HS-27A (cell line): ENCODE results near the gene IREB2.

ENCODE experiments used
- DNase-seq: peaks from one replicate; pipeline ENCODE4 v3.0.0-alpha.2; 2012; ENCODE audit warnings: low read depth, missing footprints

IREB2 gene

DNA sequence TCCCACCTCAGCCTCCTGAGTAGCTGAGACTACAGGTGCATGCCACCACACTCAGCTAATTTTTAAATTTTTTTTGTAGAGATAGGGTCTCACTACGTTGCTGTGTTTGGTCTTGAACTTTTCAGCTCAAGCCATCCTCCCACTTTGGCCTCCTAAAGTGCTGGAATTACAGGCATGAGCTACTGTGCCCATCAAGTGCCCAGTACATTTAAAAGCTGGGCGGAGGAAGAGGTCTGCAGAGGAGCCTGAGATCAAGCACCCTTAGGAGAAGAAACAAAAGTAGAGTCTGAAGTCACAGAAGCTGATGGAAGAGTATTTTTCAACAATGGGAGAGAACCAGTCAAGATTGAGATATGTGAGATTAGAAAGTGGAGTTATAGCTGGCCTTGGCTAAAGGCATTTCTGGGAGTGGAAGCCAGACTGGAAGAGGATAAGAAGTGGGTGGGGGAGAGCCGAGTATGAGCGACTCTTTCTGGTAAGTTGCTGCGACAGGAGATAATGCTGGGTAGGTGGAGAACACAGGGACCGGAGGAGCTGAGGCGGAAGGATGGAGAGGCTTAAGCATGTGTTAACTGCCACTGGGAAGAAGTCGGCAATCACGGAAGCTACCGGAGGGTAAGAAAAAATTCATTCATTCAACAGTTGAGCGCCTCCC lies 782 bp upstream of the IREB2 start:
- no peak for DNase-seq

GRCh38 chr15:78438619-78439285 lies 736 bp downstream of the IREB2 start:
- no peak for DNase-seq

DNA sequence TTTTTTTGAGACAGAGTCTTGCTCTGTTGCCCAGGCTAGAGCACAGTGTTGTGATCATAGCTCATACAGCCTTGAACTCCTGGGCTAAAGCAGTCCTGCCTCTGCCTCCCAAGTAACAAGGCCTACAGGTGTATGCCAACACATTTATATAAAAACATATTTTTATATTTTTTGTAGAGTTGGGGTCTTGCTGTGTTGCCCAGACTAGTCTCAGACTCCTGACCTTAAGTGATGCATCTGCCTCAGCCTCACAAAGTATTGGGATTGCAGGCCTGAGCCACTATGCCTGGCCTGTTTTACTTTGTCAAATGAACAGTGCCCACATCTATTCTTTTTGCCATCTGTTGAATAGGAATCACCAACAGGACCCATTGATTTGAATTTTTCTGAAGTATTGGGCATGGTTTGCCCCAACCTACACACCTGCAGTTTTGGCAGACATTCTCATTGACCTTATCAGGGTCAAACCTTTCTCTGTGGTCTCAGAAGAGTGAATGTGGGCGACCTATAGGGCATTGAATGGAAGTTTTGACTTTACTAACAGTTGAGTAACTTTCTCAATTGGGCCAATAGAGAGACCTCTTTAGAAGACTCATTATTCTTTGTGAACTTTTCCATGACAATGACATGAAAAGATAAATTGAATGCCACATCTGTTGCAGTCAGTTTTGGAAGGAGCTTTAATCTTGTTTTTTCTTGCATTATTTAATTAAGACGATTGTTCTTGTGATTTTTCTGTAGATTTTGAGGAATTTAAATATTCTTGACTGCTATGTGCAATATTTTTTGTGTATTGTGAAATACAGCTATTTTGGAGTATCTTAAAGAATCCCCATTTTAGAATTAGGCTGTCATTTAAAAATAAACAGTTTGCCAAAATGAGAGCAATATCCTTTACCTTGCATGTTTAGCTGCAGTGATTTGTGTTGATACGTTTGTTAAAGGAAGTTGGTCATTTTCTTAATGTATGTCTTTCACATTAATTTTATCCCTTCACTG lies 2.7 kb downstream of the IREB2 start:
- no peak for DNase-seq

GRCh38 chr15:78444255-78444654 lies 6.2 kb downstream of the IREB2 start:
- no peak for DNase-seq

DNA sequence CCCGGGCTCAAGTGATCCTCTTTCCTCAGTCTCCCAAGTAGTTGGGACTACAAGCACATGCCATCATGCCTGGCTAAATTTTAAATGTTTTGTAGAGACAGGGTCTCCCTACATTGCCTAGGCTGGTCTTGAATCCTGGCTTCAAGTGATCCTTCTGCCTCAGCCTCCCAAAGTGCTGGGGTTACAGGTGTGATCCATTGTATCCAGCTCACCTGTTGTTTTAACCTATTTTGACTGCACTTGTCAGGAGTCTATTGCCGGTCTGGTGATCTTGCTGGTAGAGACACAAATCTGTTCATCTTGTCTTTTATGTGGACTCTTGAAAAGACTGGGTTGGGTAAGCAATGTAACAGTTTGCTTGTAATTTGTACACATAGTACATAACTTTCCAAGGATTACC lies 7.9 kb downstream of the IREB2 start:
- no peak for DNase-seq

DNA sequence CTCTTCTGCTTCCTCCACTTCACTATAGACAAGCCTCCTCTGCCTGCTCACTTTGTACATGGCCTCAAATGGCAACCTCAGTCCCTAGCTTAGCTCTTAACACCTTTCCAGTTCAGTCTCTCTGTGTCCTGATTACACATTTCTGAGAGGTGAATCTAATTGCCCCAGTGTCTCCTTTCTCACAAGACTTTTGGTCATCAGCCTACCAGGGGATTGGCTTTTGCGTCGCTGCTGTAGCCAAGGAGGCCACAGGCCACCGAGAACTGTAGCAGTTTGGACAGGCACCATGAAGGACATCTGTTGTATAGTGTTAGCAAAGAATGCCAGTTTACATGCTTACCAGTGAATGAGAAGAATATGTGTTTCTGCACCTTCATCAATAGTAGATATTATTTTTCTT lies 8.5 kb downstream of the IREB2 start:
- DNase-seq, result no peak

GRCh38 chr15:78448441-78449219 lies 10.6 kb downstream of the IREB2 start:
- DNase-seq, result no peak

DNA sequence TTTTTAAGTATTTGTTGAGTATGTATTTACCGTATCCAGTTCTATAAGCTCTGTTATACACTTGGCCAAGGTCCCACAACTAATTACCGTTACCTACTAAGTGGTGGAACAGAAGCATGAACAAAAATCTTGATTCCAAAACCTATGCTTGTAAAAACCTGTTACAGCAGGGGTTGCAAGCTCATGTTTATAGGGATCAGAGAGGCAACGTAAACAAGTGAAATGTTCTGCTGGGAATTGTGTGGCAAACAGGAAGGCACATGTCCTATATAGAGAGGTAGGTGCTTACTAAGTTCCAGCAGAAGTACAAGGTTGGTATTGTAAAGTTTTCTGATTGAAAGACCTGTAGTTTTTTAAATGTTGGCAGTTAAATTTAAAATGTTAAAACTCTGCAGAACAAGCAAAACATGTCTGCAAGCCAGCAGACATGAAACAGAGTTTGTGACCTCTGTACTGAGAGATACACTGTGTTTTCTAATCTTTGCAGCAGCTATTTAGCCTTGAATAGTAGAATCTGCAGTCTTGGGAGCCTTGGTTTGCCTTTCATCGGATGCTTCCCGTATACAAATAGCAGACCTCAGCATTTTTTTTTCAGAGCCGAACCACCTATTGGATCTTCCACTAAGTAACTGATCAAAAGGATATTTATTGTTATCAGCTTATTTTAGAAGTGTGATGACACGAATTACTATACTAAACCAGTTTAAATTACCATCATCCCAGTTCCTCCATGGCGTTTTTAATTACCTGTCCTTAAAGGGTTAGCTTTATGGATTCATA lies 11.4 kb downstream of the IREB2 start:
- DNase-seq, result no peak

DNA sequence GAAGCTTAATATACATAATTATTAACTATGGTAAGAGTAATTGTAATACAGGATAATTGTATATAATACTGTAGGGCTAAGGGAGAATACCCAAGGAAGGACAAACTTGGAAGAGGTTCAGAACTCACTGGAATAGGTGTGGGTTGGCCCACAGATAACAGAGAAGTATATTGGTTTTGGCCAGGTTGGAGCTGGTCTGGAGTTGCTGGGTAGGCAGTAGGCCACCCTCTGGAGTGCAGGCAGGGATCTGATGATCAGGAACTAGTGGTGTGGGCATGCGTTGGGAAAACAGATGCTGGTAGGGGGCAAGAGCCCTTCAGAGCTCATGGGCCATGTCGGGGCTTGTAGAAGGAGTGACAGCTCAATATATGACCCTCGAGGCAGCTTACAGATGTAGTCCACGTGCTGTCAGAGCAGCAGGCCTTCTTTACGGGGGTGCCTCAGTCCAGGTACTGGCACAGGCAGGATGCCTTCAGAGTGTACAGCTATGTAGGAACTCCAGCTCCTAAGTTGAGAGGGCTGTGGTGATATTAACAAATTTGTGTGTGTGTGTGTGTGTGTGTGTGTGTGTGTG lies 12.4 kb downstream of the IREB2 start:
- DNase-seq, result no peak

- DNase-seq, result no peak
Measured at GRCh38 chr15:78452485-78452884, 14.5 kb downstream of the IREB2 start.

- DNase-seq, result no peak
Measured at GRCh38 chr15:78453447-78453846, 15.4 kb downstream of the IREB2 start.

DNA sequence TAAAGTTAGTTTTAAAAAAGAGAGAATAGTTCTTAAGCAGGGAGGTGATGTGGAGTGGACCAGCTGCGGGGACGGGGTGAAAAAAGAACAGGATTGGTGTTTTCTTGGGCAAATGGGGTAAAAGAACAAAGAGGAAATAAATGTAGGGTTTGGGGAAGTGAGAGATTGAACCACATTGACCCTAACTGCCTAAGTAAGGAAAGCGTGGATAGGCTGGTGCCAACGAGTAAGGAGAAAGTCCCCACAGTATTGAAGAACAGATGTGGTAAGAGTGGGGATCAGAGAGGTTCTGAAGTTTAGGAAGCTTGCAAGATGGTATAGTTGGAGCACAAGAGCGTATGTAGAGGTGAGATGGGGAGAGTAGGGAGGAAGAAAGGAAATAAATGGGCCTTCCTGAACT lies 17.0 kb downstream of the IREB2 start:
- DNase-seq, result no peak

DNA sequence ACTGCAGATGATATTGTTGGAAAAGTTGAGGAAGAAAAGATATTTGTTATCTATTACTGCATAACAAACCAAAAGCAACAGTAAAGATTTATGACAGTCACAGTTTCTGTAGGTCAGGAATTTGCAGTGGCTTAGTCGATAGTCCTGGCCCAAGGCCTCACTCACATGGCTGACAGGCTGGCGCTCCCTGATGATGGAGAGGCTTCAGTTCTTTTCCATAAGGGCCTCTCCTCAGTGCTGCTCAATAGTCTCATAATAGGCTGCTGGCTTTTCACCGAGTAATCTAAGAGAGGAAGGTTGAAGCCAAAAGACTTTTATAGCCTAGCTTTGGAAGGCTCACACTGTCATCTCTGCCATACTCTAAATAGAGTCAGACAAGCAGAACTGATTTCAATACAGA lies 17.7 kb downstream of the IREB2 start:
- no peak for DNase-seq

DNA sequence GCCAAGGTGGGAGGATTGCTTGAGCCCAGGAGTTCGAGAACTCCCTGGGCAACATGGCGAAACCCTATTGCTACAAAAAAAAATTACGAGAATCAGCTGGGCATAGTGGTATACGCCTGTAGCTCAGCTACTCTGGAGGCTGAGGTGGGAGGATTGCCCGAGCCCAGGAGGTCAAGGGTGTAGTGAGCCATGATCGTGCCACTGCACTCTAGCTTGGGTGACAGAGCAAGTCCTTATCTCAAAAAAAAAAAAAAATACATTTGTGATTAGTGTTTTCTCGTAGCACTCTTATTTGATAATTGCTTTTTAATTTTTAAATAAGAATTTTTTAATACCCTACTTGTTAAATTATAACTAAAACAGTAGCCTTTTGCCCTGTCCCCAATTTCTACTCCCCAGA lies 18.4 kb downstream of the IREB2 start:
- DNase-seq, result no peak

DNA sequence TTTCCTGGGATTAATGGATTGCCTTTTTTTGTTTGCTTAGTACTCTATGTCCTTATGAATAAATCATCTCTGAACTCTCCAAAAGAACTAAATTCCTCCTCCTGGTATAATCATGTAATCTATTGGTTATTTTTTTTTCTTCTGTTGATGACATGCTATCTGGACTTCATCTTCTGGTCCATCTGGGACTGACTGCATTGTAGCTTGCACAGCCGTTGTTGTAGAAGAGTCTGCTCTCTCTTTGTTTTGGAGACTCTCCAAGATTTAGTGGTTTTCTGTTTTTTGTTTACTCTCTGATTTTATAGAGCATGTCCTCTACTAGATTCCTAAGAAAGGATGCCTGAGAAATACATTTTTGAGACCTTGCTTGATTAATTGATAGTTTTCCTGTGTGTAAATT lies 19.1 kb downstream of the IREB2 start:
- DNase-seq, result peak; percentile 27

- no peak for DNase-seq
Measured at GRCh38 chr15:78460737-78461136, 22.7 kb downstream of the IREB2 start.

DNA sequence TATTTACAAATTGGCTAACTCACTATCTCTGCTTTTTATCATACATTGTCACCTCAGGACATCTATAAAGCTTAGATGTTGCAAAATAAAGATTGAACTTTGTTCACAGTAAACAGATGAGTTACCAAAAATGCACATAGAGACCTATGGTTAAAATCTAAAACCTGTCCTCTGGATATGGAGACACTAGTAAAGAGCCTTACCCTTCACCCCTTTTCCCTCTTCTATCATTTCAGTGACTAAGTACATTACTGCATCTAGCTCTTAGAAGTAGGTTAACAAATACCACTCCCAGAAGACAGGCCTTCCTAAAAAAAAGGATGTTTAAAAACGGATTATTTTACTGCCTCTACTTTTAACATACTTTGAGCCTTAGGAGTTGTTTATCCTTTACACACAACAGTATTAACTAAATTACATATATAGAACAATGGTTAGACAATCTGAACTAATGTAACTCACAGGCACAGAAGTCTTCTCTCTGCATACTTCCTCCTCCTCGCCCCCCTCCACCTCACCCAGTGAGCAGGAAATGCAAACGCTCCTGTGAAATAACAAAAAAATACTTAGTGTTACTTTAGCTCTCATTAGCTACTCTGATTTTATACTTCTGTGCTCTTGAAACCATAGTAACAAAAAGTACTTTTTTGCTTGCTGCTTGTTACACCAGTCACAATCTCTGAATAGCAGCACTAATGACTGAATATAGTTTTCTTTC lies 23.3 kb downstream of the IREB2 start:
- DNase-seq, result no peak

DNA sequence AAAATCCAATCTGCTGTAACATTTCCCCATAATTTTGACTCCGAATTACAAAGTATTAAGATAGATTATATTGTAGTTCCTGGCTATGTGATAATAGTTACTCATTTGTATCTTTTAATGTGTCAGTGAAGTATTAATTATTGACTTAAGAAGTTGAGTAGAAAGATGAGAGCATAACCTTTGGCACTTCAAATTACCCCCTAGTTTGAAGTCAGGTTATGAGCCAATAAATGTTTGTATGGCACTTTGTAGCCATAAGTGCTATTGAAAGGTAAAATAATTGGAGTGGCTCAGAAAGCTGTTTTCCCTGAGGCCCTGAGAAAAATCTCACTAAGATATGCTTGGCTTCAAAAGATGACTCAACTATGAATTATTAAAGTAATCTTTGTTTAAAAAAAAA lies 31.0 kb downstream of the IREB2 start:
- DNase-seq, result no peak

DNA sequence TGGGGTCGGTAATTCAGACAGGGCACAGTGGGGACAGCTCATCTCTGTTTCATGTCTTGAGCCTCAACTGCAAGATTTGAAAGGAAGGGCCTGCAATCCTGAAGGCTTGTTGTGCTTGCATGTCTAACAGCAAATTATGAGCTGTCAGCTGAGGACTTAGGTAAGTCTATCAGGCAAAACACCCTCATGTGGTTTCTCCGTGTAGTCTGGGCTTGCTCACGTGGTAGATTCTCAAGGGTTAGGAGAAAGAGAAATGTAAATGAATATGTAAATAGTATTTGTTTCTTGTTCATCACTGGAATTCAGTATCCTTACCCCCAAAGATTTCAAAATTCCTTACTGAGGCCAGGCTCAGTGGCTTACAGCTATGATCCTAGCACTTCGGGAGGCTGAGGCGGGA lies 39.3 kb downstream of the IREB2 start:
- no peak for DNase-seq

DNA sequence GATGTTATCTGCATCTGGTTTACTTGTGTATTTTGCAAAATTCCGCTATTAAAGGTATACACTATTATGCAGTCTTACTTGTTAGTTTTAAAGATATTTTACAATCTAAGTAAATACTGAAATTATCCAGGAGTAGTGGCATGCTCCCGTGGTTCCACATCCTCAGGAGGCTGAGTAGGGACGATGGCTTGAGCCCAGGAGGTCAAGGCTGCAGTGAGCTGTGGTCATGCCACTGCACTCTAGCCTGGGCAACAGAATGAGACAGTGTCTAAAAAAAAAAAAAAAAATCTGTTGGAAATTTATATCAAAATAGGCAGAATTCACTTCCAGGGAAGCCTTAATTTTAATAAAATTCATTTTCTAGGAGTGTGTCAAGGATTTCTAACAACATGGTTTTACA lies 41.6 kb downstream of the IREB2 start:
- DNase-seq, result no peak
